ENCODE data around the gene SETD9.

GRCh38 chr5:56922922-56923321 is 13.5 kb downstream of the SETD9 start:
- TF ChIP-seq CTCF (IDR thresholded peaks at IDR 0.05 in 4 of 5, conservative IDR thresholded peaks at IDR 0.05 in 1 of 5) (no peak), POLR2A (IDR thresholded peaks at IDR 0.05) (no peak)

All from gastrocnemius medialis (tissue), 4 donors.